Limb (tissue), 2 donors: Measurements from ENCODE around the gene GABRB2.

Experiments
- DNase-seq, 2 donors: peaks; one replicate each; pipeline ENCODE4 v3.0.0-alpha.2; 2016; ENCODE audit errors: extremely low spot score in 2 of 2

Gene GABRB2

GRCh38 chr5:161391724-161392123, 154.8 kb downstream of the GABRB2 start:
- DNase-seq = no peak

- DNase-seq = no peak
These were observed 155.5 kb downstream of the GABRB2 start for GRCh38 chr5:161391016-161391415.

GRCh38 chr5:161387121-161387520, 159.4 kb downstream of the GABRB2 start:
- no peak for DNase-seq

- DNase-seq = no peak
These were observed 161.5 kb downstream of the GABRB2 start for GRCh38 chr5:161385027-161385426.

GRCh38 chr5:161382685-161383084, 163.8 kb downstream of the GABRB2 start:
- no peak for DNase-seq

GRCh38 chr5:161380486-161380885, 166.0 kb downstream of the GABRB2 start:
- no peak for DNase-seq

- no peak for DNase-seq
These were observed 167.8 kb downstream of the GABRB2 start for GRCh38 chr5:161378701-161379100.

GRCh38 chr5:161376034-161376433, 170.5 kb downstream of the GABRB2 start:
- no peak for DNase-seq

GRCh38 chr5:161373345-161373707, 173.2 kb downstream of the GABRB2 start:
- DNase-seq = no peak

GRCh38 chr5:161372682-161373344, 173.7 kb downstream of the GABRB2 start:
- no peak for DNase-seq

- no peak for DNase-seq
These were observed 177.5 kb downstream of the GABRB2 start for GRCh38 chr5:161369022-161369421.

GRCh38 chr5:161358446-161358845, 188.1 kb downstream of the GABRB2 start:
- DNase-seq = no peak

GRCh38 chr5:161344234-161344633, 202.3 kb downstream of the GABRB2 start:
- no peak for DNase-seq

- no peak for DNase-seq
These were observed 203.6 kb downstream of the GABRB2 start for GRCh38 chr5:161342886-161343285.

- no peak for DNase-seq
These were observed 206.5 kb downstream of the GABRB2 start for GRCh38 chr5:161340012-161340411.

GRCh38 chr5:161333194-161333880, 213.2 kb downstream of the GABRB2 start:
- DNase-seq = no peak

- no peak for DNase-seq
These were observed 214.2 kb downstream of the GABRB2 start for GRCh38 chr5:161332343-161332742.

- no peak for DNase-seq
These were observed 232.5 kb downstream of the GABRB2 start for GRCh38 chr5:161314033-161314432.

GRCh38 chr5:161312882-161313281, 233.6 kb downstream of the GABRB2 start:
- DNase-seq = no peak

GRCh38 chr5:161311965-161312364, 234.6 kb downstream of the GABRB2 start:
- no peak for DNase-seq

GRCh38 chr5:161311146-161311708, 235.3 kb downstream of the GABRB2 start:
- DNase-seq = no peak

- DNase-seq = no peak
These were observed 240.1 kb downstream of the GABRB2 start for GRCh38 chr5:161306351-161306995.
